Glutamatergic neuron (in vitro differentiated cells): ENCODE data around the gene DOCK1. TPM values are rescaled to one million over a fixed set of nuclear protein-coding genes. Genes with fewer than 3 reads are reported as not detected.

Experiments used
- DNase-seq: peaks from one replicate; pipeline ENCODE4 v3.0.0; 2022
- H3K27ac Mint-ChIP-seq: one replicate; pipeline ENCODE4 v1.8.0; 2020; ENCODE audit warnings: mild to moderate bottlenecking, mixed read lengths, inconsistent platforms; ENCODE audit not compliant: unreplicated experiment
- H3K27me3 Mint-ChIP-seq: one replicate; pipeline ENCODE4 v1.8.0; 2020; ENCODE audit warnings: mild to moderate bottlenecking, moderate library complexity, mixed read lengths, inconsistent platforms; ENCODE audit not compliant: unreplicated experiment
- H3K36me3 Mint-ChIP-seq: one replicate; pipeline ENCODE4 v1.8.0; 2020; ENCODE audit warnings: mild to moderate bottlenecking, mixed read lengths, inconsistent platforms; ENCODE audit not compliant: unreplicated experiment
- H3K4me1 Mint-ChIP-seq: one replicate; pipeline ENCODE4 v1.8.0; 2020; ENCODE audit warnings: mild to moderate bottlenecking, low read depth, mixed read lengths, inconsistent platforms; ENCODE audit not compliant: unreplicated experiment
- H3K4me3 Mint-ChIP-seq: one replicate; pipeline ENCODE4 v1.8.0; 2020; ENCODE audit warnings: mild to moderate bottlenecking, mixed read lengths, inconsistent platforms; ENCODE audit not compliant: unreplicated experiment
- H3K9me3 Mint-ChIP-seq: one replicate; pipeline ENCODE4 v1.8.0; 2020; ENCODE audit warnings: mild to moderate bottlenecking, moderate library complexity, mixed read lengths, inconsistent platforms; ENCODE audit not compliant: unreplicated experiment
- CTCF ChIP-seq: fragments of 200-600 bp; sonication (generic); IDR thresholded peaks from one replicate; pipeline ENCODE4 v1.5.0; 2021; ENCODE audit not compliant: partially characterized antibody, unreplicated experiment
- total RNA-seq: library from RNA; stranded (reverse); fragmentation: NEBNext Ultra II Directional; extraction: Animal tissue kit (Norgen Biotek cat#: 25700); gene quantifications from one replicate; pipeline ENCODE4 v1.2.1, GENCODE V29; 2021; ENCODE audit not compliant: unreplicated experiment

Gene DOCK1
- total RNA-seq, 1 donor from 2014 or later, result 19.7 TPM

GRCh38 chr10:127444155-127444554, 538.9 kb downstream of the DOCK1 start:
- Mint-ChIP-seq H3K9me3 (peaks cover 7% of the 10 kb centered on the region), H3K27me3 (peaks cover 7% of the 10 kb centered on the region), H3K36me3 (peaks cover 13% of the 10 kb centered on the region), H3K4me1 (peaks cover 19% of the 10 kb centered on the region), H3K4me3 (no peak overlapping the region), H3K27ac (no peak overlapping the region)
- no peak for TF ChIP-seq CTCF
- no peak for DNase-seq

DNA sequence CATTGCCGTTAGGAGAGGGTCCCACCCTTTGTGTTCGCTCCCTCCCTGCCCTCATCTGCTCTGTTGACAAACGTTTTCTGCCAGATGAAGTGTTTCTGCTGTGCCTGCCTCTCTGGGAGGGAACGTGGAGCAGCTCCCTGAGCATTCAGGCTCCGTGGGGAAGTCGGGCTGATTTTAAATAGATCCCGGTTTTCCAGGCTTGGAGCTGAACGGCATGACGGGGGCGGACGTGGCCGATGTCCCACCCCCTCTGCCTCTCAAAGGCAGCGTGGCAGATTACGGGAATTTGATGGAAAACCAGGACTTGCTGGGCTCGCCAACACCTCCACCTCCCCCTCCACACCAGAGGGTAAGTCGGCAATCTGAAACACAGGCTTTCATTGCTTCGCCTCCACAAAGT, 542.0 kb downstream of the DOCK1 start:
- H3K36me3 Mint-ChIP-seq, result peaks cover 13% of the 10 kb centered on the region
- DNase-seq, result no peak
- peaks cover 13% of the 10 kb centered on the region for H3K27me3 Mint-ChIP-seq
- TF ChIP-seq CTCF, result no peak
- H3K27ac Mint-ChIP-seq, result peak overlapping the region; percentile 55
- H3K4me3 Mint-ChIP-seq, result no peak overlapping the region
- peaks cover 16% of the 10 kb centered on the region for H3K9me3 Mint-ChIP-seq
- H3K4me1 Mint-ChIP-seq, result peaks cover 39% of the 10 kb centered on the region

GRCh38 chr10:127449490-127449889, 544.3 kb downstream of the DOCK1 start:
- Mint-ChIP-seq H3K4me1 (peaks cover 50% of the 10 kb centered on the region), H3K4me3 (peak overlapping the region; percentile 71), H3K36me3 (no peaks in the 10 kb centered on the region), H3K9me3 (peaks cover 14% of the 10 kb centered on the region), H3K27ac (peak overlapping the region; percentile 99), H3K27me3 (peaks cover 6% of the 10 kb centered on the region)
- no peak for TF ChIP-seq CTCF
- DNase-seq, result peak; percentile 53

DNA sequence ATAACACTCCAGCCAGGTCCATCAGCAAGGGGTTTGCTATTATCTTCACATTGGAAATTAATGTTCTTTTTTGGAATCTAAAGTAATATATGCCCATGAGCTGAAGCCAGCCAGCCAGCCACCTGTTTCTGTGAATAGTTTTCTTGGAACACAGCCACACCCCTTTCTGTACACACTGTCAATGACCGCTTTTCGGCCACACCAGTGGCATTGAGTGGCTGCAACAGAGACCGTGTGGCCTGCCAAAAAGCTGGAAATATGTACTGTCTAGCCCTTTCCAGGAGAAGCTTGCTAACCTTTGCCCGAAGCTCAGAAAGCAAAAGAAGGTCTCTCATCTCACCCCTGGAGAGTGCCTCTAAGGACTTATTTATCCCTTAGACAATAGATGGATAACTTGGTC, 545.4 kb downstream of the DOCK1 start:
- DNase-seq, result no peak
- H3K4me1 Mint-ChIP-seq, result peaks cover 50% of the 10 kb centered on the region
- peak overlapping the region; percentile 99 for H3K27ac Mint-ChIP-seq
- no peaks in the 10 kb centered on the region for H3K36me3 Mint-ChIP-seq
- peaks cover 6% of the 10 kb centered on the region for H3K27me3 Mint-ChIP-seq
- H3K9me3 Mint-ChIP-seq, result peaks cover 11% of the 10 kb centered on the region
- TF ChIP-seq CTCF, result no peak
- no peak overlapping the region for H3K4me3 Mint-ChIP-seq

- Mint-ChIP-seq H3K27ac (peak overlapping the region; percentile 68), H3K4me3 (no peak overlapping the region), H3K9me3 (peaks cover 11% of the 10 kb centered on the region), H3K27me3 (peaks cover 6% of the 10 kb centered on the region), H3K36me3 (peaks cover 5% of the 10 kb centered on the region), H3K4me1 (peaks cover 49% of the 10 kb centered on the region)
- TF ChIP-seq CTCF, result no peak
- DNase-seq, result no peak
Observed at GRCh38 chr10:127451628-127452027, 546.4 kb downstream of the DOCK1 start.
